CD4-positive, alpha-beta T cell treated with Interleukin-4 for 4 hours (primary cell): ENCODE data around the gene NYAP1.
"Not testable (repeated sequence)": the region's sequence is repeated elsewhere in the genome, so short reads cannot be mapped to it uniquely, and the experiment has no call there.

Experiments used
- DNase-seq: peaks from one replicate; pipeline ENCODE4 v3.0.0-alpha.2; 2020

The NYAP1 gene

GRCh38 chr7:100484673-100485045 is 932 bp downstream of the NYAP1 start:
- DNase-seq, result no peak

GRCh38 chr7:100485471-100485876 is 1.7 kb downstream of the NYAP1 start:
- no peak for DNase-seq

- DNase-seq, result no peak
Observed at GRCh38 chr7:100486111-100486636, 2.4 kb downstream of the NYAP1 start.

- no peak for DNase-seq
Observed at GRCh38 chr7:100486753-100487446, 3.2 kb downstream of the NYAP1 start.

GRCh38 chr7:100488333-100489095 is 4.8 kb downstream of the NYAP1 start:
- DNase-seq, result no peak

GRCh38 chr7:100489121-100489520 is 5.4 kb downstream of the NYAP1 start:
- DNase-seq, result no peak

GRCh38 chr7:100489824-100490223 is 6.1 kb downstream of the NYAP1 start:
- DNase-seq, result peak; percentile 65

- no peak for DNase-seq
Observed at GRCh38 chr7:100490483-100491191, 6.9 kb downstream of the NYAP1 start.

GRCh38 chr7:100491192-100491578 is 7.5 kb downstream of the NYAP1 start:
- no peak for DNase-seq

GRCh38 chr7:100492738-100493475 is 9.2 kb downstream of the NYAP1 start:
- DNase-seq, result no peak

- peak; percentile 33 for DNase-seq
Observed at GRCh38 chr7:100493476-100494264, 9.9 kb downstream of the NYAP1 start.

- DNase-seq, result no peak
Observed at GRCh38 chr7:100496509-100496908, 12.8 kb downstream of the NYAP1 start.

GRCh38 chr7:100500743-100501142 is 17.0 kb downstream of the NYAP1 start:
- DNase-seq, result not testable (repeated sequence)

- DNase-seq, result not testable (repeated sequence)
Observed at GRCh38 chr7:100504031-100504430, 20.3 kb downstream of the NYAP1 start.

GRCh38 chr7:100504887-100505611 is 21.3 kb downstream of the NYAP1 start:
- DNase-seq, result no peak

GRCh38 chr7:100506356-100506923 is 22.7 kb downstream of the NYAP1 start:
- DNase-seq, result no peak

- no peak for DNase-seq
Observed at GRCh38 chr7:100509231-100509630, 25.5 kb downstream of the NYAP1 start.

- no peak for DNase-seq
Observed at GRCh38 chr7:100510437-100511239, 26.9 kb downstream of the NYAP1 start.

- DNase-seq, result no peak
Observed at GRCh38 chr7:100513212-100513810, 29.6 kb downstream of the NYAP1 start.
